HG03064 (cell line): ENCODE data around the gene G6PC3.

ENCODE experiments used
- ATAC-seq: cut with Tn5 transposase; IDR thresholded peaks from one replicate; pipeline ENCODE4 v1.9.1; 2021; ENCODE audit warnings: low read depth; ENCODE audit not compliant: unreplicated experiment

The G6PC3 gene

GRCh38 chr17:44059101-44059892 lies 11.2 kb upstream of the G6PC3 start:
- no peak for ATAC-seq

GRCh38 chr17:44061446-44061845 lies 9.1 kb upstream of the G6PC3 start:
- ATAC-seq, result no peak

DNA sequence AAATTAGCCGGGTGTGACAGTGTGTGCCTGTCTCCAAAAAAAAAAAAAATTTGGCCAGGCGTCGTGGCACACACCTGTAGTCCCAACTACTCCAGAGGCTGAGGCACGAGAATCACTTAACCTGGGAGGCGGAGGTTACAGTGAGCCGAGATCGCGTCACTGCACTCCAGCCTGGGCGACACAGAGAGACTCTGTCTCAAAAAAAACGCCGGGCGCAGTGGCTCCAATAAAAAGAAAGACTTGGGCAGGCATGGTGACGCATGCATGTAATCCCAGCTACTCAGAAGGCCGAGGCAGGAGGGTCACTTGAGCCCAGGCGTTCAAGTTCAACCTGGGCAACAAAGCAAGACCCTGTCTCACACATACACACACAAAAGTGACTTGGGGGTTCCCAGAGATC lies 7.7 kb upstream of the G6PC3 start:
- no peak for ATAC-seq

- ATAC-seq, result no peak
Measured at GRCh38 chr17:44063704-44064639, 6.6 kb upstream of the G6PC3 start.

DNA sequence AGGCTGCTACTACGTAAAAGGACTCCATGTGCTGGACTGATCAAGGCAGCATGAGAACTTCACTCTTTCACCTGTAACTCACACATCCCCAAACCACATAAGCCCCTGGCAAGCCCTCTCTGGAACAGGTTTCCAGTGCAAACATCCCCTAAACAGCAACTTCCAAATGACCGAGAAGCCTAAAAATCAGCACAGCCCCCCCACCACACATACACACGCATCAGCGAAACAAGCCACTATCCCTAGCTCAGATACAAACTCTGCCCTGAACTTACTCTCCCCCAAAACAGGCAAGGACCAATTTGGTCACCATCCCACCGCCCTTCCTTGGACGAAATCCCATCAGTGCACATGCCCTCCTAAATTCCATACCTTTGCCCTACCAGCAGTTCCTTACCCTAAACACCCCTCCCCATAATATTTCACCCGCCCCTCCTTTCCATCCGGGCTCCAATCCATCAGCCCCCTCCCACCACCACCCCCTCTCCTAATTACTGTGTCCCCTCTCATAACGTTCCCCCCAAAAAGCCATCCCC lies 4.8 kb upstream of the G6PC3 start:
- ATAC-seq, result no peak

DNA sequence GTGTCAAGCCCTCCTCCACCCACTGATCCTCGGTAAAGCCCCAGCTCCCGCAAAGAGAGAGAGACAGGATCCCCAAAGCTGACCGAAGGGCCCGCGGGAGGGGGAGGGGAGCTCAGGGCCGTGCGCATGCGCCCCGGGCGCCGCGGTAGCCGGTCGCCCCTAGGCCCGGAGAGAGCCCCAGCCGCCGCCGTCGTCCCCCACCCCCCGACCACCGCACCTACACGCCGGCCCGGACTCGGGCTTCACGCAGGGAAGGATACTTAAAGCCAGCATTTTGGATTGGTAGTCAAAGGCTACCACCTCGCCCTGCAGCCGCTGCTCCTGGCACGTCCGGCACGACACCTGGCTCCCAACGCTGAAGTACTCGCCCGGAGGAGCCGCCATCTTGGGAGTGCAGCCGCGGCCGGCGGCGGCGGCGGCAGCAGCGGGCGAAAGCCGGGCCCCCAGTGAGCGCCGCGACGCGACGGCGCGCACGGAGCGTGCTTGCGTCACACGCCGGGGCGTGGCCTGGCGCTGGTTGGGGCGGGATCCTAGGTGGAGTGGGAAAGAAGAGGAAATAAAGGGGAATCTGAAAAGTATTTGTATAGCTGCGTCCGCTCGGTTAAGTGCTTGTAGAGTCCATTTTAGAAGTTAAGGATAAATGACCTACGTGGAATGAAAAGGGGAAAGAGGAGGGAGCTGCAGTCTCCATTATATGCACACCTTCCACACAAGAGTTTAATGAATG lies 4.2 kb upstream of the G6PC3 start, which contains the start of gene LSM12:
LSM12 (minus strand) TSS at position 468 of the 727 bp plus-strand sequence; CDS start at position 384, 84 bp downstream.
- peak; percentile 45 for ATAC-seq

GRCh38 chr17:44067545-44067940 lies 3.0 kb upstream of the G6PC3 start:
- ATAC-seq, result no peak

DNA sequence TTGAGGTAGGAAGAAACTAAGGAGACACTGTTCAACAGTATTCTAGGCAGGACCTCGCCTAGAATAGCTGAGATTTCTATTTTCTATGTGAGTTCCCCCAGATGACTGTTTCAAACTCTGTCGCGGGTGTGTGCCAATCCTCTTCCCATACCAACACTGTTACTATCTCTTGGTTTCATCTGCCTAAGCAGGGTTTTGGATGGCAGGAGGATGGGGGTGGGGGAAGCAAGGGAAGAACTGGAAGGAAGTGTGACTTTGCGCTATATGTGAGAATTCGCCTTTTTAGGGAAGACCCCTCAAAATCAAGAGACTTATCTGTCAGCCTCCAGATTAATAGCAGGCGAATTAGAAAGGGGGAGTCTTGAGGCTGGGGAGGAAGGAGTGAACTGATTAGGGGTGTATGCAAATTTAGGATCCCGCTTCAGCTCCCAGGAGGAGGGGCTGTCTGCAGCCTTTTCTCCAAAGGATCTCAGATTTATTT lies 521 bp upstream of the G6PC3 start:
- ATAC-seq, result no peak

- no peak for ATAC-seq
Measured at GRCh38 chr17:44071198-44071520, 624 bp downstream of the G6PC3 start.

DNA sequence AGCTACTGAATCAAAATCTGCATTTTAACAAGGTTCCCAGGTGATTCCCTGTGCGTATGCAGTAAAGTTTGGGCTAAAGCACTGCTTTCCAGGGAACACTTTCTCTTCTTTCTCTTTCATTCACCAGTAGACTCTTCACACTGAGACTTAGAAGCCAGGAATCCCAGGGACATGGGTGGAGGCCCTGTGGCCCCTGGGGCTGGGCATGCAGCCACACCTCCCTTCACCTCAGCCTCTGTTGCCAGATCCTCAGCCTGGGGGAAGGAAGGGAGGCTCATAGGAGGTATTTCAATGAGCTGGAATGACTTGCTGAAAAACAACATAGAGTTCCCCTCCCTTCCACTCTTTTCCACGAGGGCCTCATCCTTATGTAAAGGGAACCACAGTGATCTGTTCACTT lies 1.2 kb downstream of the G6PC3 start:
- no peak for ATAC-seq

DNA sequence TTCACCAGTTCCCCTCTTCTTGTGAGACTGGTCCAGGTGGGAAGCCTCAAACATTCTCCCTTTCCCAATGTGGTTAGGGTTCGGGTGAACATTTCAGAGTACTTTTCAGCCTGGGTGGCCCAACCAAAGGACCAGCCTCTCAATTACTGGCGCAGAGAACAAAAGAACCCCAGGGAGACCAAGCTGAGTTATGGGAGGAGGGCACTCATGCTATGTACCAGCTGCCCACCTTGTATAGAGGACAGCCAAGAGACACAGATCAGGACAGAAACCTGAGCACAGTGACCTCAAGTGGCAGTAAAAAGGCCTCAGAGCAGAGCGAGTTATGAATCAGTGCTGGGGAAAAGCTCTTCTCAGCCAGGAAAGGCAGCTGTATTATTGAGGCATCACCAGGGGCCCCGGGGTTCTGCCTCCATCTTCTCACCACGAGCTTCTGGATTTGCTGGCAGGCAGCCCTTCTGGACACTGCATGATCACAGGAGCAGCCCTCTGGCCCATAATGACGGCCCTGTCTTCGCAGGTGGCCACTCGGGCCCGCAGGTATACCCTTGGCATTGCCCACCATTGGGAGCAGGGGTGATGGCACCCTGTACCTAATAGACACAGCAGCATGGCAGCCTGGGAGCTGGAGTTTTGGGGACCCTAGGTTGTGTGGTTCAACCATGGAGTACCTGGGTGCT lies 3.8 kb downstream of the G6PC3 start:
- ATAC-seq, result no peak

GRCh38 chr17:44074911-44075285 lies 4.4 kb downstream of the G6PC3 start:
- no peak for ATAC-seq

DNA sequence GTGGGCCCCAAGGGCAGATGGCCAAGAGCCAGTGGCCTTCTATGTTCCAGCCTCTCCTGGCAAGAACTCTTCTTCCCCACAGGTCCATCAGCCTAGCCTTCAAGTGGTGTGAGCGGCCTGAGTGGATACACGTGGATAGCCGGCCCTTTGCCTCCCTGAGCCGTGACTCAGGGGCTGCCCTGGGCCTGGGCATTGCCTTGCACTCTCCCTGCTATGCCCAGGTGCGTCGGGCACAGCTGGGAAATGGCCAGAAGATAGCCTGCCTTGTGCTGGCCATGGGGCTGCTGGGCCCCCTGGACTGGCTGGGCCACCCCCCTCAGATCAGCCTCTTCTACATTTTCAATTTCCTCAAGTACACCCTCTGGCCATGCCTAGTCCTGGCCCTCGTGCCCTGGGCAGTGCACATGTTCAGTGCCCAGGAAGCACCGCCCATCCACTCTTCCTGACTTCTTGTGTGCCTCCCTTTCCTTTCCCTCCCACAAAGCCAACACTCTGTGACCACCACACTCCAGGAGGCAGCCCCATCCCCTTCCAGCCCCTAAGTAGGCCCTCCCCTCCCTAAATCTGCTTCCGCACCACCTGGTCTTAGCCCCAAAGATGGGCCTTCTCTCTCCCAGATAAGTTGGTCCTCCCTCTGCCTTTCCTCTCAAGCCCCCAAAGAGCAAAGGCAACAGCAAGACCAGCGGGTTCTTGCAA lies 5.2 kb downstream of the G6PC3 start:
- no peak for ATAC-seq

- no peak for ATAC-seq
Measured at GRCh38 chr17:44076716-44077594, 6.4 kb downstream of the G6PC3 start.

GRCh38 chr17:44077595-44077909 lies 7.0 kb downstream of the G6PC3 start:
- no peak for ATAC-seq

- no peak for ATAC-seq
Measured at GRCh38 chr17:44078412-44078811, 7.9 kb downstream of the G6PC3 start.

GRCh38 chr17:44079877-44080821 lies 9.6 kb downstream of the G6PC3 start:
- ATAC-seq, result no peak

DNA sequence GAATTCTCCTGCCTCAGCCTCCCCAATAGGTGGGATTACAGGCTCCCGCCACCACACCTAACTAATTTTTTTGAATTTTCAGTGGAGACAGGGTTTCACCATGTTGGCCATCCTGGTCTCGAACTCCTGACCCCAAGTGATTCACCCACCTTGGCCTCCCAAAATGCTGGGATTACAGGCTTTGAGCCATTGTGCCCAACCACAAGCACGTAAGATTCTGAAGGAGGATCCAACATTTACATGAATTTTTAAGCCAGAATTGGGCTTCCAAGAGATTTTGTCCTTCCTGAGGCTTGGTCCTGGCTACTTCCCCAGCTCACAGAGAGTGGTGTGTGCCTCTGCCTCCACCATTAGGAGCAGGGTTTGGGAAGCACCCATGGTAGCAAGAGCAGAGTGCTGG lies 11.1 kb downstream of the G6PC3 start:
- no peak for ATAC-seq
